ENCODE results near the gene PRDM16. TPM values are rescaled to one million over a fixed set of nuclear protein-coding genes. Genes with fewer than 3 reads are reported as not detected.

The PRDM16 gene
- total and polyA plus RNA-seq, 2 of the 13 experiments (the other 11 are each of a cell fraction or from before 2014, with no cell fraction given): 0.15 to 0.81 TPM

GRCh38 chr1:3237994-3238702 is 169.1 kb downstream of the PRDM16 start (continued):
- TF ChIP-seq HMGXB4 (CRISPR knock-in tag; IDR thresholded peaks at IDR 0.05; ENCODE audit: borderline replicate concordance in 1 of 2, low read depth in 1 of 2) (no peak; a peak in 1 of 4 replicates), TFAP4 (IDR thresholded peaks at IDR 0.05; ENCODE audit: borderline replicate concordance, low read depth) (no peak), POLR2A (IDR thresholded peaks at IDR 0.05; ENCODE audit: insufficient read depth in 1 of 2, low read depth in 2 of 2, low read length in 2 of 2) (no peak; a peak in 1 of 4 replicates), SIN3A (IDR thresholded peaks at IDR 0.05; ENCODE audit: borderline replicate concordance, low read depth, low read length) (no peak), ZHX1 (CRISPR knock-in tag; IDR thresholded peaks at IDR 0.05; ENCODE audit: low read depth) (no peak), GTF3A (CRISPR knock-in tag; conservative IDR thresholded peaks at IDR 0.05) (no peak), NFATC3 (CRISPR knock-in tag; IDR thresholded peaks at IDR 0.05) (no peak), PITX1 (CRISPR knock-in tag; IDR thresholded peaks at IDR 0.05) (peak; percentile 27), DPF2 (CRISPR knock-in tag; IDR thresholded peaks at IDR 0.05; ENCODE audit: borderline replicate concordance, low read depth) (no peak), ELF1 (CRISPR knock-in tag; IDR thresholded peaks at IDR 0.05) (no peak), RNF2 (conservative IDR thresholded peaks at IDR 0.05; ENCODE audit: low read depth) (no peak), ZFAT (CRISPR knock-in tag; conservative IDR thresholded peaks at IDR 0.05) (no peak)
- TF ChIP-seq, protein P1, sequence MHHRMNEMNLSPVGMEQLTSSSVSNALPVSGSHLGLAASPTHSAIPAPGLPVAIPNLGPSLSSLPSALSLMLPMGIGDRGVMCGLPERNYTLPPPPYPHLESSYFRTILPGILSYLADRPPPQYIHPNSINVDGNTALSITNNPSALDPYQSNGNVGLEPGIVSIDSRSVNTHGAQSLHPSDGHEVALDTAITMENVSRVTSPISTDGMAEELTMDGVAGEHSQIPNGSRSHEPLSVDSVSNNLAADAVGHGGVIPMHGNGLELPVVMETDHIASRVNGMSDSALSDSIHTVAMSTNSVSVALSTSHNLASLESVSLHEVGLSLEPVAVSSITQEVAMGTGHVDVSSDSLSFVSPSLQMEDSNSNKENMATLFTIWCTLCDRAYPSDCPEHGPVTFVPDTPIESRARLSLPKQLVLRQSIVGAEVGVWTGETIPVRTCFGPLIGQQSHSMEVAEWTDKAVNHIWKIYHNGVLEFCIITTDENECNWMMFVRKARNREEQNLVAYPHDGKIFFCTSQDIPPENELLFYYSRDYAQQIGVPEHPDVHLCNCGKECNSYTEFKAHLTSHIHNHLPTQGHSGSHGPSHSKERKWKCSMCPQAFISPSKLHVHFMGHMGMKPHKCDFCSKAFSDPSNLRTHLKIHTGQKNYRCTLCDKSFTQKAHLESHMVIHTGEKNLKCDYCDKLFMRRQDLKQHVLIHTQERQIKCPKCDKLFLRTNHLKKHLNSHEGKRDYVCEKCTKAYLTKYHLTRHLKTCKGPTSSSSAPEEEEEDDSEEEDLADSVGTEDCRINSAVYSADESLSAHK (CRISPR knock-in tag; IDR thresholded peaks at IDR 0.05; ENCODE audit: borderline replicate concordance): no peak
